Vagina (tissue), 2 donors: ENCODE results near the gene MAK.

ENCODE experiments used
- CTCF ChIP-seq, 3 experiments: fragments of 450-650 bp in 2 of 3; fragments of 200-600 bp in 1 of 3; sonication (generic) in 1 of 3; IDR thresholded peaks; one replicate each; pipeline ENCODE4 v1.5.1; 2017 to 2019; ENCODE audit warnings: antibody characterized with exemption in 3 of 3, mild to moderate bottlenecking in 2 of 3, moderate library complexity in 2 of 3
- POLR2A ChIP-seq, 2 donors: fragments of 450-650 bp; IDR thresholded peaks; one replicate each; pipeline ENCODE4 v1.6.1; 2017; ENCODE audit warnings: antibody characterized with exemption in 2 of 2, mild to moderate bottlenecking in 2 of 2, moderate library complexity in 2 of 2

DNA sequence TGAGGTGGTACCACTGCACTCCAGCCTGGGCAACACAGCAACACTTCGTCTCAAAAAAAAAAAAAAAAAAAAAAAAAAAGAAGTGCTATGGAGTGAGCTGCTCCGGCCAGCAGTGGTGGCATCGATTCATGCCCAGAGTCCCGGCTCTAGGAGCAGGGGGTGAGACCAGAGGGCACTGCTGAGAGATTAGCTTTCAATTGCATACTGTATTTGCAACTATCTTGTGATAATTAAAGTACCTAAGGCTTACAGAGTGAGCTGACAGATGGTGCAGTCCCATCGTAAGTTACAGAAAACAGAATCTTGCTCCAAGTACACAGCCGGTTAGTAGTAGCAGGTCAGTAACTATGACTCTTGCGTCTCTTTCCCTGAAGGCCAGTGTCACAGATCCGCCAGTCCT, 59.3 kb downstream of the MAK start:
- TF ChIP-seq CTCF (IDR thresholded peaks at IDR 0.05) (no peak), POLR2A (IDR thresholded peaks at IDR 0.05) (no peak)
